ENCODE data around the gene ZNF302.

GRCh38 chr19:34690372-34690771 lies 12.9 kb downstream of the ZNF302 start:
- TF ChIP-seq EZH2 (IDR thresholded peaks at IDR 0.05) (no peak), POLR2AphosphoS5 (IDR thresholded peaks at IDR 0.05; ENCODE audit: borderline replicate concordance, low read depth, low read length) (no peak)

All from SK-N-MC (cell line).